ENCODE results near the gene SLC17A7. TPM values are rescaled to one million over a fixed set of nuclear protein-coding genes. Genes with fewer than 3 reads are reported as not detected.

Gene SLC17A7
- total and polyA plus RNA-seq, 2 of the 8 experiments (the other 6 are each of a cell fraction or from before 2014, with no cell fraction given): 2.7 to 3.0 TPM

- no peak overlapping the region for H3K27ac ChIP-seq (ENCODE audit: low read depth, low read length)
- H3K23me2 ChIP-seq (ENCODE audit: low read depth, low read length): no peaks in the 10 kb centered on the region
- peak overlapping the region; percentile 73; the same call in 1 of the 2 replicates for H2BK5ac ChIP-seq (ENCODE audit: low read depth, low read length)
- peak overlapping the region; percentile 48; the same call in 1 of the 2 replicates for H3K18ac ChIP-seq (ENCODE audit: extremely low read depth, low read length)
- peak overlapping the region; percentile 29; the same call in 1 of the 2 replicates for H2BK12ac ChIP-seq (ENCODE audit: low read depth, low read length)
- no peak overlapping the region for H3K4me3 ChIP-seq (ENCODE audit: extremely low read depth in 1 of 4, insufficient read depth in 2 of 4, low read depth in 3 of 4, low read length in 4 of 4)
- 78% methylated on average over 6 of the region's 6 CpGs; no CpG with 5 or more reads in 1 of the 2 experiments for WGBS, 2 experiments (ENCODE audit: extremely low coverage in 1 of 2, insufficient coverage in 1 of 2, insufficient read length in 1 of 2, insufficient replicate concordance in 2 of 2, low coverage in 1 of 2, low lambda C conversion rate in 2 of 2, missing lambda C conversion rate in 1 of 2)
- H3K79me2 ChIP-seq (ENCODE audit: control insufficient read depth in 1 of 2, insufficient read depth in 2 of 2, low read length in 2 of 2): no peaks in the 10 kb centered on the region
- no peaks in the 10 kb centered on the region for H3K27me3 ChIP-seq (replicated peaks in 1 of 4; ENCODE audit: control insufficient read depth in 3 of 4, extremely low read depth in 1 of 4, insufficient read depth in 3 of 4, low read length in 3 of 4)
- no peaks in the 10 kb centered on the region for H4K20me1 ChIP-seq (replicated peaks in 1 of 2; ENCODE audit: control insufficient read depth in 1 of 2, insufficient read depth in 2 of 2, low read length in 2 of 2)
- no peak overlapping the region for H2BK15ac ChIP-seq (ENCODE audit: low read length)
- no peak overlapping the region for H3K14ac ChIP-seq (ENCODE audit: insufficient read length)
- H2AK5ac ChIP-seq (ENCODE audit: low read depth, low read length): no peak overlapping the region
- no peak overlapping the region for H4K5ac ChIP-seq (ENCODE audit: insufficient read length, low read depth, low read length)
- H4K8ac ChIP-seq (ENCODE audit: extremely low read depth, insufficient read depth, low read length): no peak overlapping the region
- no peak overlapping the region for H4K91ac ChIP-seq (replicated peaks; ENCODE audit: insufficient read length, low read length)
- H2AFZ ChIP-seq (ENCODE audit: low read length): no peak overlapping the region
- H3K4me2 ChIP-seq (ENCODE audit: insufficient read depth in 1 of 2, low read depth in 2 of 2, low read length in 2 of 2): no peak overlapping the region
- no peak overlapping the region for H3K56ac ChIP-seq (replicated peaks; ENCODE audit: insufficient read length, low read depth, low read length)
- ChIA-PET POLR2A (ENCODE audit: partially characterized antibody) (interaction anchor here (0.8 to 1.0 kb wide), 2 partner anchors 22 to 31 kb away, joined by 3 read pairs; no protein-coding TSS in a partner anchor), CTCF (ENCODE audit: partially characterized antibody) (interaction anchor here (1.0 to 10.4 kb wide), 3 partner anchors 16 to 26 kb away, joined by 3 to 291 read pairs (median 3); partner anchors contain the start of genes GFY and PTH2)
- H3K4me1 ChIP-seq (replicated peaks in 1 of 4; ENCODE audit: control insufficient read depth in 3 of 4, insufficient read depth in 4 of 4, low read length in 3 of 4): peaks cover under 1 to 24% (median 15%) of the 10 kb centered on the region in 4 experiments
- H3K4ac ChIP-seq (replicated peaks; ENCODE audit: insufficient read length, low read depth, low read length): no peak overlapping the region
- no peak for DNase-seq (ENCODE audit: low read depth in 1 of 2, low spot score in 2 of 2)
- no peak overlapping the region for H2BK120ac ChIP-seq (replicated peaks; ENCODE audit: low read depth, low read length)
- FAIRE-seq: no peak
- H3K9me3 ChIP-seq (ENCODE audit: insufficient read depth in 2 of 2, low read depth in 1 of 2, low read length in 1 of 2): no peaks in the 10 kb centered on the region
- H3K79me1 ChIP-seq (ENCODE audit: low read depth, low read length): no peaks in the 10 kb centered on the region
- 0 out of 2 replicates have a peak overlapping the region, but pooled peaks have one; percentile 7 for H2BK20ac ChIP-seq (ENCODE audit: low read length)
- no peak overlapping the region for H3K9ac ChIP-seq (replicated peaks in 1 of 4; ENCODE audit: extremely low read depth in 1 of 4, low read depth in 3 of 4, low read length in 3 of 4)
- H3K23ac ChIP-seq (ENCODE audit: insufficient read length): no peak overlapping the region
- H3K36me3 ChIP-seq (ENCODE audit: control insufficient read depth in 2 of 4, insufficient read depth in 4 of 4, low read length in 3 of 4): no peaks in the 10 kb centered on the region
- no peak for TF ChIP-seq TCF12 (IDR thresholded peaks at IDR 0.05; ENCODE audit: low read depth, low read length)
- no peak for TF ChIP-seq TEAD4 (IDR thresholded peaks at IDR 0.05; ENCODE audit: low read depth, low read length)
- TF ChIP-seq, protein P1, sequence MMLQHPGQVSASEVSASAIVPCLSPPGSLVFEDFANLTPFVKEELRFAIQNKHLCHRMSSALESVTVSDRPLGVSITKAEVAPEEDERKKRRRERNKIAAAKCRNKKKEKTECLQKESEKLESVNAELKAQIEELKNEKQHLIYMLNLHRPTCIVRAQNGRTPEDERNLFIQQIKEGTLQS (IDR thresholded peaks at IDR 0.05; ENCODE audit: insufficient read depth, low read depth, low read length): no peak
- no peak for TF ChIP-seq CTCF (IDR thresholded peaks at IDR 0.05; ENCODE audit: control extremely low read depth in 1 of 3, insufficient read depth in 1 of 3, low read depth in 1 of 3, low read length in 3 of 3)
- no peak for TF ChIP-seq E2F6 (IDR thresholded peaks at IDR 0.05)
- no peak for TF ChIP-seq KDM5A (IDR thresholded peaks at IDR 0.05; ENCODE audit: low read length)
- no peak for TF ChIP-seq BRCA1 (IDR thresholded peaks at IDR 0.05; ENCODE audit: low read depth, low read length)
- TF ChIP-seq SP4 (IDR thresholded peaks at IDR 0.05; ENCODE audit: low read length): no peak
- no peak for TF ChIP-seq CBX5 (IDR thresholded peaks at IDR 0.05; ENCODE audit: low read depth, low read length)
- TF ChIP-seq JUND (IDR thresholded peaks at IDR 0.05; ENCODE audit: low read length): no peak
These were observed 42.4 kb downstream of the SLC17A7 start for GRCh38 chr19:49398931-49399330.
